ENCODE results near the gene INPP5D. TPM values are rescaled to one million over a fixed set of nuclear protein-coding genes. Genes with fewer than 3 reads are reported as not detected.

Gene INPP5D
- total RNA-seq, 1 donor from 2014 or later: 26.6 TPM

GRCh38 chr2:233021771-233022170 is 38.4 kb upstream of the INPP5D start:
- no peak overlapping the region for H3K4me3 ChIP-seq (ENCODE audit: low read depth, low read length)
- H3K36me3 ChIP-seq (ENCODE audit: control insufficient read depth, insufficient read depth, low read length): no peaks in the 10 kb centered on the region
- TF ChIP-seq, protein P1, sequence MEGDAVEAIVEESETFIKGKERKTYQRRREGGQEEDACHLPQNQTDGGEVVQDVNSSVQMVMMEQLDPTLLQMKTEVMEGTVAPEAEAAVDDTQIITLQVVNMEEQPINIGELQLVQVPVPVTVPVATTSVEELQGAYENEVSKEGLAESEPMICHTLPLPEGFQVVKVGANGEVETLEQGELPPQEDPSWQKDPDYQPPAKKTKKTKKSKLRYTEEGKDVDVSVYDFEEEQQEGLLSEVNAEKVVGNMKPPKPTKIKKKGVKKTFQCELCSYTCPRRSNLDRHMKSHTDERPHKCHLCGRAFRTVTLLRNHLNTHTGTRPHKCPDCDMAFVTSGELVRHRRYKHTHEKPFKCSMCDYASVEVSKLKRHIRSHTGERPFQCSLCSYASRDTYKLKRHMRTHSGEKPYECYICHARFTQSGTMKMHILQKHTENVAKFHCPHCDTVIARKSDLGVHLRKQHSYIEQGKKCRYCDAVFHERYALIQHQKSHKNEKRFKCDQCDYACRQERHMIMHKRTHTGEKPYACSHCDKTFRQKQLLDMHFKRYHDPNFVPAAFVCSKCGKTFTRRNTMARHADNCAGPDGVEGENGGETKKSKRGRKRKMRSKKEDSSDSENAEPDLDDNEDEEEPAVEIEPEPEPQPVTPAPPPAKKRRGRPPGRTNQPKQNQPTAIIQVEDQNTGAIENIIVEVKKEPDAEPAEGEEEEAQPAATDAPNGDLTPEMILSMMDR (IDR thresholded peaks at IDR 0.05; ENCODE audit: insufficient read depth, low read length, severe bottlenecking): no peak
- DNase-seq (ENCODE audit: low read depth): peak; percentile 12
- no peaks in the 10 kb centered on the region for H3K27me3 ChIP-seq (ENCODE audit: control insufficient read depth, insufficient read depth, low read length)
- FAIRE-seq: no peak

GRCh38 chr2:233022561-233022960 is 37.6 kb upstream of the INPP5D start:
- Histone ChIP-seq H3K27me3 (ENCODE audit: control insufficient read depth, insufficient read depth, low read length) (no peaks in the 10 kb centered on the region), H3K4me3 (ENCODE audit: low read depth, low read length) (no peak overlapping the region), H3K36me3 (ENCODE audit: control insufficient read depth, insufficient read depth, low read length) (no peaks in the 10 kb centered on the region)
- DNase-seq (ENCODE audit: low read depth) (peak; percentile 13), FAIRE-seq (peak; percentile 40)
- TF ChIP-seq, protein P1 (IDR thresholded peaks at IDR 0.05; ENCODE audit: insufficient read depth, low read length, severe bottlenecking): no peak

- Histone ChIP-seq H3K4me3 (ENCODE audit: low read depth, low read length) (no peak overlapping the region), H3K36me3 (ENCODE audit: control insufficient read depth, insufficient read depth, low read length) (no peaks in the 10 kb centered on the region), H3K27me3 (ENCODE audit: control insufficient read depth, insufficient read depth, low read length) (no peaks in the 10 kb centered on the region)
- no peak for FAIRE-seq
- no peak for DNase-seq (ENCODE audit: low read depth)
- TF ChIP-seq, protein P1 (IDR thresholded peaks at IDR 0.05; ENCODE audit: insufficient read depth, low read length, severe bottlenecking): no peak
Observed at GRCh38 chr2:233023007-233023760, 37.0 kb upstream of the INPP5D start.

DNA sequence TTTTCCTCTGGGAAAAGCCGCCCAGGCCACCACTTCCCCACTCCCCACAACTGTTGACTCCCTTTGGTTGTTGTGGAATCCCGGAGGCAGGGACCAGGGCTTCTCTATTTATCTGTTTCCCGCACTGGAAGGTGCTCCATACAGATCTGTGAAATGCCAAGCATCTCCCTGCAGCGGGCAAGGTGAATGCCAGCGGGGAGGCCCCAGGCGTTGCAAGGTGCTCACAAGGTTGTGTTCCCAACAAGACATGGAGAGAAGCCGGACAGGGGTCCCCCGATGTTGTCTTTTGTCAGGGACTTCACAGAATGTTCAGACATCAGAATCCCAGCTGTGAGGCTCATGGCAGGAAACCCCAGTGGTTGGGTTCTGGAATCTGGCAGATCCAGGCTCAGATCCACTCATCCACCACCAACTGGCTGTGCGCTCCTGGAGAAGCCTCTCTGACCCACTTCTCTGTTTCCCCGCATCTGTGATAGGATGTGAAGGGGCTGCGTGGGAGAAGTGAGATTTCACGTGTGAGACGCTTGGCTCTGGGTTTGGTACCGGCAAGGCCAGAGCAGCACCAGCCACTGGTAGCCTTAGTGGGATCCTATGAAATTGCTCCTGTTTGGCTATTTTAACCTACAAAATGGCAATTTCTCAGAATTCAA is 36.3 kb upstream of the INPP5D start:
- Histone ChIP-seq H3K36me3 (ENCODE audit: control insufficient read depth, insufficient read depth, low read length) (no peaks in the 10 kb centered on the region), H3K27me3 (ENCODE audit: control insufficient read depth, insufficient read depth, low read length) (no peaks in the 10 kb centered on the region), H3K4me3 (ENCODE audit: low read depth, low read length) (no peak overlapping the region)
- DNase-seq (ENCODE audit: low read depth) (no peak), FAIRE-seq (no peak)
- TF ChIP-seq, protein P1 (IDR thresholded peaks at IDR 0.05; ENCODE audit: insufficient read depth, low read length, severe bottlenecking): no peak

DNA sequence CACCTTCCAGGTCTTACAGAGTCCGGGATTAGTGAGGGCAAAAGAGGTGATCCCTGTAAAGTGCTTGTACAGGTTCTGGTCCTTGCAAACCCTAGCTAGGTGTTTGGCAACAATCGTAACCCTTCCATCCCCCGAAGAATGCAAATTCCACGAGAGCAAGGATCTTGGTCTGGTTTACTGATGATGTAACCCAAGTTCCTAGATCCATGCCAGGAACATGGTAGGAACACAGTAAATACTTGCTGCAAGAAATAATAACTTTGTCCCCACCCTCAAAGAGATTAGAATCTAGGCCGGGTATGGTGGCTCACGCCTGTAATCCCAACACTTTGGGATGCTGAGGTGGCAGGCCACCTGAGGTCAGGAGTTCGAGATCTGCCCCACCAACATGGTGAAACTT is 34.4 kb upstream of the INPP5D start:
- no peak for DNase-seq (ENCODE audit: low read depth)
- no peak overlapping the region for H3K4me3 ChIP-seq (ENCODE audit: low read depth, low read length)
- TF ChIP-seq, protein P1 (IDR thresholded peaks at IDR 0.05; ENCODE audit: insufficient read depth, low read length, severe bottlenecking): no peak
- H3K27me3 ChIP-seq (ENCODE audit: control insufficient read depth, insufficient read depth, low read length): no peaks in the 10 kb centered on the region
- no peak for FAIRE-seq
- no peaks in the 10 kb centered on the region for H3K36me3 ChIP-seq (ENCODE audit: control insufficient read depth, insufficient read depth, low read length)

All from bronchial epithelial cell (primary cell).